ENCODE results near the gene PRKACA.

PRKACA gene

DNA sequence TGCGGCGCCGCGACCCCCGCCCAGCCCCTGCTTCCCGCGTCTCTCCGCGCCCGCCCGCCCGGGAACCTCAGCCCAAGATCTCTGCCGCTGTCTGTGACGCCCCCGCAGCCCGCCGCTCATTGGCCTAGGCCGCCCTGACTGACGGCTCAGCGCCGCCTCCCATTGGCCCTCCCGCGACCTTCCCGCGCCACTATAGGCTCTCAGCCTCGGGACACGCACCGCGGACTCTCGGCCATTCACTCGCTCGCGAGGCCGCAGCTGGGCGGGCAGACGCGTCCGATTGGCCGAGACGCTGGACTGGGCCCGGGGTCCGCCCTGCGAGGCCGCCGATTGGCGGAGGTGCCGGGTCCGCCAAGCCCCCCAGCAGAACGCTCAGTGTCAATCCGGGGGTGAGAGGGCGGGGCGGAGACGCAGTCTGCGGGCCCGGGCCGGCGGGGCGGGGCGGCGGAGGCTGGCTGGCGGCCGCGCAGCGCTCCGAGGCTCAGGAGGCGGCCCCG, at the start of gene PRKACA:
Gene PRKACA, minus strand, starts transcription at position 95 of the 497 bp plus-strand sequence. CDS start 215 bp downstream, outside the sequence.
- peak; percentile 94 to 98 for DNase-seq (ENCODE audit: low read depth in 2 of 2)

DNA sequence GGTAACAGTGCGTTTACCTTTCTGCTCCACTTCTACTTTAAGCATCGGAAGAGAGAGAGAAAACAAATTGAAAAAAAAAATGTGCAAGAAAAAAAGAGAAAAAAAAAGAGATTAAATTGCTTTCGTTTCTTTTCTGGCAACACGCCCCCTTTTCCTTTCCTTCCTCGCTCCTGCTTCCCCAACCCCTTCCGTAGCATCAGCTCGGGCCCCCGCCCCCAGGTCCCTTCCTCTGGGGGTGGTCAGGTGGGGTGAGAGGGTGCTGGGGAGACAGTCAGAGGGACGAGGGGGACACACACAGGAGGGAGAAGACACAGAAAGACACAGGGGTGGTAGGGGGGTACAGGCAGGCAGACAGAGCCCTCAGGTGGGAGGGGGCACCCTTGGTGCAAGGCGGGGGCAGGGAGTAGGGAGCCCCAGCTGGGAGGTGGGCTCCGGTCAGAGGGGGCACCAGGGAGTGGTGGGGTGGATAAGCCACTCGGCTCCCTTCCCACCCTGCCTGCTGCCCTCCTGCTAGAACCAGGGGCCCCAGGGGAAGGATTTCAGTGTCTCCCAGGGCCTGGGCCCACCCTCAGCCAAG, 49.5 kb upstream of the PRKACA start:
- no peak for DNase-seq (ENCODE audit: low read depth in 2 of 2)

DNA sequence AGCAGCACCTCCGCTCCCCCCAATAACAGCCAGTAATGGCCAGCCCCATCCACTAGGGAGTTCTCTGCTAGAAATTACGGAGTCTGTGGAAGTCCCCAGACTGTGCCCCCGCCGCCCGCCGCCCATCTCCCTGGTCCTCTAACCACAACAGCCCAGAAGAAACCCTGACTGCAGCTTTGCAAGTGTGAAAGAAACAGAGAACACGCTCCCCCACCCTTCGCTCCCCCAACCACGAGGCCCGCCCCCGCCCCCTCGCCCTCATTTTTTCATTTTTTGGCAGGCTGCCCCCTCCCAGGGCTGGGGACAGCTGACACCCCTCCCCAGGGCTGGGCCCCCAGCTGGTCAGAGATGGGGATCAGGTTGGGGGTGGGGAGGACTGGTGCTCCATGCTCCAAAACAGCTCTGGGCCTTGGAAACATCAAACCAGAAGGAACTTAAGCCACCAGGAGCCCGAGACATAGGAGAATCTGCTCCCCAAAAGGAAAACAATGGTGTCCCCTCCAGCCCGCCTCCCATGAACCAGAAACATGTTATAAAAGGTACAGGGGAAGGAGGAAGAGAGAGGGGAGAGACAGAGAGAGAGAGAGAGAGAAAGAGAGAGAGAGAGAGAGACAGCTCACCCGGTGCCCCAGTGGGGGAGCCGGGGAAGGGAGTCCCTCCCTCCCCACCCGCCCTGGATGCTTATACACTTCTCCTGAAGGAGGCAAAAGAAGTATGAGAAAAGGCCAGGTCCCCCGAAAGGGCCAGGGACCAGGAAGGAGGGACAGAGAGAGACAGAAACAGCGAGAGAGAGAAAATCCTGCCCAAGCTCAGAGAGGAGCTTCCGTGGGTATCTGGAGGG, 48.6 kb upstream of the PRKACA start:
- DNase-seq (ENCODE audit: low read depth in 2 of 2): no peak

DNA sequence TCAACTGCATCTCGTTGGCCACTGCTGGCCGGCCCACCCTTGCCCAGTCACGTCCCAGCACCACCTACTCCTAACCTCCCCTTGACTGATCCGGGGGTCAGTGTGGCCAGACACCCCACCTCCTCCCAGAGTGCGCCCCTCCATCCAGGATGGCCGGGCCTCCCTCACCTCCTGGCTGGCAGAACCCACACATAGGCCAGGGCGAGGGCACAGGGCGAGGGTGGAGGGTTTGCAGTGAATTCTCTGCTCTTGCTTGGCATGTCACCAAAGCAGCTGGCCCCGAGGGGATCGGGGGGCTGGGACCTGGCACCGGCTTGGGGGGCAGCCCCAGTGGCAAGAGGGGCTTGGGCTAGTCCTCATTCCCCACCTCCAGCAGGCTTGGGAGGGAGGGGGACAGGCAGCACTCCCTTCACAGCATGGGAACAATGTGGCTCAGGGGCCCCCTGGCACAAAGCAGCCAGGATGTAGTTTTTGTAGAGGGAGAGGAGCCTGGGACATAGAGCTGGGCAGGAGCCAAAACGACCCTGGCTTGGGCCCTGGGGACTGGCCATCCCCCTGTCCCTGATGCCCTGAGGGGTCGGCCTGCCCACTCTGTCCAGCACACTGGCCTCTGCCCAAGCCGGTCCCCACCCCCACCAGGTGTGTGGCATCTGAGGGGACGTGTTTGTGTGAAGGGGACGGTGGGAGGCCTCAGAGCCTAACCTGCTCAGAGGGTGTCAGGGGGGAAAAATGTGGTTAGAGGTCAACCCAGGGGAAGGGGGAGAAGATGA, 47.3 kb upstream of the PRKACA start:
- DNase-seq (ENCODE audit: low read depth in 2 of 2): no peak

DNA sequence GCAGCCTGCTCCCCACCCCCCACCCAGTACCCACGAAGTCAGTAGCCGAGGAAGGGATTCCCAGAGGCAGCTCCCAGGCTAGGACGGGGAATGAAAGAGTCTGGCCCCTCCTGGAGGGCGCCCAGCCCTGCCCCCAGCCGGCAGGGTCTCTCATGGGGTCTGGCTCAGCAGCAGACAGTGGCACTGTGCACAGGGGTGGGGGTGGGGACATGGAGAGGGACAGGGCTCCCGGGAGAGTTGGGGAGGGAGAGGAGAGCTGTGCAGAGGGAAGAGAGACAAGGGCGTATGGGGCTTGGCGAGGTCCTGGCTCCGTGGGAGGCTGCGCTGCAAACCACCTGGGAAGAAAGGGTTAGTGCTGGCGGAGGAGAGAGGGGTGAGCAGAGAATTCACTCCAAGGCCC, 46.5 kb upstream of the PRKACA start:
- DNase-seq (ENCODE audit: low read depth in 2 of 2): no peak

DNA sequence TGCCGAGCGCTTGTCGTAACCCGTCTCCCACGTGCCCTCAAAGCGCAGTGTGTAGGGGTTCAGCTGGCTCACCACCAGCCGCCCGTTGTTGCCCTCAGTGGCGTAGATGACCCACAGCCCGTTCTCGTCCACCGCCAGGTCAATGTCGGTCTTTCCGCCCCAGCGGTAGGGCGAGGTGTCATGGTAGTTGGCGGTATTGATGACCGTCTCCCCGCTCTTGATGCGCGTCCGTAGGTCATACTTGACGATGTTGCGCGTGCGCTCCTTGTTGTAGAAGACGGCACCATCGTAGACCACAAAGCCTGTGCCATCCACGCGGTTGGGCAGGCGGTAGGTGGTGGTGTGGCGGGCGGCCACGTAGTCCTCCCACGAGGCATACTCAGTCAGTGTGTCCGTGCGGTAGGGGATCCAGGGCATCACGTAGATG, 45.3 kb upstream of the PRKACA start:
- DNase-seq (ENCODE audit: low read depth in 2 of 2): no peak

DNA sequence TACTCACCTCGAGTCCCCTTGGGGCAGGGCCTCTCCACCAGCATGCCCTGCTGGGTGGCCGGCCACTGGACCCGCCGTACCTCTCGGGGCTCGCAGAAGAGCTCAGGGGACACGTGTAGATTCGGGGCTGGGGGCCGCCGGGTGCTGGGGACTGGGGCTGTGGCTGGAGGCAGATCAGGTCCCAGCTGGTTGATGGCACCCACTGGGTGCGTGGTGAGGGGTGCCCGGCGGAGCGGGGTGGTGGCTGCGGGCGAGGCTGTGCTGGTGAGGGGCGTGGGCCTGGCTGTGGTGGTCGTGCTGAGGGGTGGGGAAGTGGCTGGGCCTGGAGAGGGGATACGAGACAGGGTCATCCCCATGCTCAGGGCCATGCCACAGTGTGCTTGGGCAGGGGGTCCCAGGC, 43.7 kb upstream of the PRKACA start:
- DNase-seq (ENCODE audit: low read depth in 2 of 2): no peak

DNA sequence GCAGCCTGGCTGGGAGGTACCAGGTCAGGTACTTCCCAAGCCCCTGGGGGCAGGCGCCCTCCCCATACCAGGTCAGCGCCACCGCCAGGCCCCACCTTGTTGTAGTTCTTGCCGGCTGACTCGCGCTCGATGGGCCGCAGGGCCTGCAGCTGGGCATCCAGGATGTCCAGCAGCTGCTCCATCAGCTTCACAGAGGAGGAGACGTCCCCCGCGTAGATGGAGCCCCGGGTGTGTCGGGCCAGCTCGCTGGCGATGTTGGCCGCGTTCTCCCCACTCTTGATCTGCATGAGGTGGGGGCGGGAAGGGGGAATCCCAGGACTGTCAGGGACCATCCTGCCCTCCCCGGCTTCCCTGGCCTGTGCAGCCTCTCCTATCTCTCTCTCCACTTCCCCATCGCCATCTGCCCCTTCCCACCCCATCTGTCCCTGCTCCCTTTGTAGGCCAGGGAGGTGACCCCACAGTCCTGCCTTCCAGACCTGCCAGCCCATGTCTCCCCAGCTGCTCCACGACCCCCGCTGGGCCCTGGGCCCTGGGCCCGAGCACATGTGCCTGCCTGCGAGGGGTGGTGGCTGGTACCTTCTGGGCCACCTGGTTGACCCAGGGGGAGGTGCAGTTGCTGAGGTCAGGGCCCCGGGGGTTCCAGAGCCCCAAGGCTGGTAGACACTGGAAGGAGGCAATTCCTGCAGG, 42.6 kb upstream of the PRKACA start:
- no peak for DNase-seq (ENCODE audit: low read depth in 2 of 2)

DNA sequence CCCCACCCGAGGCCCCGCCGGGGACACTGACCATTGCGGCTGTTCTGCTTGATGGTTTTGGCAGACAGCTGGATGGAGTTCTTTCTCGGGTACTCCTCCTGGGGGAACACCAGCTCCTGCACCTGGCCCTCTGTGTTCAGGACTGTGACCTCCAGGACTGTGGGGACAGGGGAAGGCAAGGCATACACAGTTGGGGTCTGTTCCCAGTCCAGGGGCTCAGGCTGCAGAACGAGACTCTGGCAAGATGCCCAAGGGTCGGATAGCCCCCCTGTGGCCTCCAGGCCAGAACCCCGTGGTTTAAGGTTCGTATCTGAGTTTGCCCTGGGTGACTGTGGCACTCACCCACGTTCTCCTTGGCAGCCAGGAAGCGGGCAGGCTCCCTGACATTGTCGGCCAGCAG, 41.5 kb upstream of the PRKACA start:
- DNase-seq (ENCODE audit: low read depth in 2 of 2): no peak

DNA sequence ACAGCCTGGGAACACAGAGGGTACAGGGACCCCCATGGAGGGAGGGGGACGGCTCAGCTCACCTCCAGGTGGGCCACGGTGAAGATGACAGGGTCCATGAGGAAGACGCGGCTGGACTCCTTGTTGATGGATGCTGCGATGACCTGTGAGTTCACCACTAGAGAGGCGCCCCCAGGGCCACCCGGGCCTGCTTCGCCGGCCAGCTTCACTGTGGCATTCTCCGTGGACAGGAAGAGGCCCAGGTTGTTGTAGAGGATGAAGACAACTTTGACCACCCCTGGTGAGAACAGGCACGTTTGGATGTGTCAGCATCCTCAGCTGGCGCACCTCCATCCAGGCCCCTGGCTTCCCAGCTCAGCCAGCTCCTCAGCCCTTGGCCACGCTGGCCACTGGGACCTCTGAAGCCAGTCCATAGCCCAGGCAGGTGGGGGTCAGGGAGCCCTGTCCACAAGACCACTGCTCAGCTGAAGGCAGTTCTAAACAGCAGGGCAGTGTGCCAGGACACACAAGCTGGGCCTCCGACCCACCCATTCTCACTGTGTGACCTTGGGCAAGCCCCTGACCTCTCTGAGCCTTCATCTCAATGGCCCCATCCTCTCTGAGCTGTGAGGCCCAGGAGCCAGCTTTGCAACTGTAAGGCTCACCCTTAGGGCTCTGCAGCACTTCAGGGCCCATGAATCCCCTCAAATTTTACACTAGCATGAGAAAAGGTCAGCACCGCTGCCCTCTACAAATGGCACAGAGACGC, 40.9 kb upstream of the PRKACA start:
- no peak for DNase-seq (ENCODE audit: low read depth in 2 of 2)

DNA sequence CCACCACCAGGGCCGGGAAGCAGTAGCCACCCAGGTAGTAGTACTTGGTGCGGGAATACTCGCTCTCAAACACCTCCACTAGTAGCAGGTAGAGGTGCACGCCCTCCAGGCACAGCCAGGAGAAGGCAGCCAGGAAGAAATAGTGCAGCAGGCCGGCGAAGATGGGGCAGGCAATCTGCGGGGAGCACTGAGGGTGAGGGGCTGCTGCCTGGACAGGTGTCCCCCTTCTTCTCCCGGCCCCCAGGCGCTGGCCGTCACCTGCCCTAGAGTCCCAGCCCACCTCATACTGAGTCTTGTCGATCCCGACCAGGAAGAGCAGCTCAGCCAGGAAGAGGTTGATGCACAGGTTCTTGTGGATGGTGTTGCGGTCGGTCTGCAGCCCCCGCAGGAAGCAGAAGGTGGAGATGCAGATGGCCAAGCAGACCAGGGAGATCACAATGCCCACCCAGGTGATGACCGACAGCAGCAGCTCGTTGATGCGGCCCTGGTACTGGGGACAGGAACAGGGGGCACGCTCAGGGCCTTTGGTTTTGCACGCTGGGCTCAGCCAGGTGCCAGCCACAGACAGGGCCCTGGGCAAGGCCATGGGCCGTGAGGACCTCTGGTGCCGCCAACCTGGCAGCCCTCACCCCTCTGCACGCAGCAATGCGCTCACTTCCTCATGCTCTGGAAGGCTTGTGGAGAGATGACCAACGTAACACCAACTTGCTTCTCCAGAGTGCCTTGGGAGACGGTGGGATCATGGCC, 39.6 kb upstream of the PRKACA start:
- no peak for DNase-seq (ENCODE audit: low read depth in 2 of 2)

DNA sequence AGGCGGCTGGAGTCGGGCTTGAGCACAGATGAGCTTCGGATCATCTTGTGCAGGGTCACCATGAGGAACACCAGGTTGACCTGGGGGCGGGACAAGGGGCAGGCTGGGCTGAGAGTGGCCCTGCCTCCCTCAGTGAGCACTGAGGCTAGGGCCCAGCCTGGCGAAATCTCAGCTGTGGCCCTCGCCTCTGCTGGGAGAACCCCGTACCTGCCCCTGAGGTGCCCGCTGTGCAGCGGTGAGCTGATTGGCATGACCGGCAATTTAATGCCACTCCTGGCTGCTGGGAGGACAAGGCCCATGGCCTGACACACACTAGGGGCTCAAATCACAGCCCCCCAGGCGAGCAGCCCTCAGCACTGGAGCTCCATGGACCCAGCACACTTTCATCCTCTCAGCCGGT, 38.6 kb upstream of the PRKACA start:
- DNase-seq (ENCODE audit: low read depth in 2 of 2): no peak

DNA sequence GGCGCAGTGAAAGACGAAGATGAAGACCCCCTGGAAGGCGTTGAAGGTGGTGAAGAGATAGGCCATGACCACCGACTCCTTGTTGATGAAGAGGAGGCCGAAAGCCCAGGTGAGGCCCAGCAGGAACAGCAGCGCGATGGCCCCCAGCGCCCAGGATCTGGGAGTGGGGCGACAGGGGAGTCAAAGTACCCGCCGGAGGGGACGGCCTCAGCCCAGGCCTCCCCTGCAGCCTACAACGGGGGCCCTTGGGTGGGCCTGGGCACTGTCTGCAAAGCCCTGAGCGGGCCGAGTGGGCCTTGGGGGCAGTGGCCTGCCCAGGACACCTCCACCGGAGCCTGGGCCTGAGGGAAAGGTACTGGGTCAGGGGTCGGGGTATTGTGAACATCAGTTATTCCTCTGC, 37.8 kb upstream of the PRKACA start:
- no peak for DNase-seq (ENCODE audit: low read depth in 2 of 2)

DNA sequence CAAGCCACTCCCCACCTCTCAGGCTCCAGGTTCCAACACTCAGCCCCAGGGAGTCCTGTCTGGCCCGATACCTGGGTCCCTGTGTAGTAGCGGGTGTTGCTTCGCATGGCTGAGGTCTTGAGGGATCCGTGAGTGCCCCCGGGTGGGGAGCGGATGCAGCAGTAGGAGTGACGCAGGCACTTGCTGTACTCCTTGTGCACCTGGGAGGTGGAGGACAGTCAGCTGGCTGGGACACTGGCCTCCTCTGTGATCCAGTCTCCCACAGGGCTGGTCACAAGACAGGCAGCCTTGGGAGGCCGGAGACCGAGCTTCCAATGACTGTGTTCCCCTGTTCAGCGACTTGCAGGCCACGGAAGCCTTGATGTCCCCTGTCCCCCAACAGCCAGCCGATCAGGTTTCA, 35.2 kb upstream of the PRKACA start:
- no peak for DNase-seq (ENCODE audit: low read depth in 2 of 2)

DNA sequence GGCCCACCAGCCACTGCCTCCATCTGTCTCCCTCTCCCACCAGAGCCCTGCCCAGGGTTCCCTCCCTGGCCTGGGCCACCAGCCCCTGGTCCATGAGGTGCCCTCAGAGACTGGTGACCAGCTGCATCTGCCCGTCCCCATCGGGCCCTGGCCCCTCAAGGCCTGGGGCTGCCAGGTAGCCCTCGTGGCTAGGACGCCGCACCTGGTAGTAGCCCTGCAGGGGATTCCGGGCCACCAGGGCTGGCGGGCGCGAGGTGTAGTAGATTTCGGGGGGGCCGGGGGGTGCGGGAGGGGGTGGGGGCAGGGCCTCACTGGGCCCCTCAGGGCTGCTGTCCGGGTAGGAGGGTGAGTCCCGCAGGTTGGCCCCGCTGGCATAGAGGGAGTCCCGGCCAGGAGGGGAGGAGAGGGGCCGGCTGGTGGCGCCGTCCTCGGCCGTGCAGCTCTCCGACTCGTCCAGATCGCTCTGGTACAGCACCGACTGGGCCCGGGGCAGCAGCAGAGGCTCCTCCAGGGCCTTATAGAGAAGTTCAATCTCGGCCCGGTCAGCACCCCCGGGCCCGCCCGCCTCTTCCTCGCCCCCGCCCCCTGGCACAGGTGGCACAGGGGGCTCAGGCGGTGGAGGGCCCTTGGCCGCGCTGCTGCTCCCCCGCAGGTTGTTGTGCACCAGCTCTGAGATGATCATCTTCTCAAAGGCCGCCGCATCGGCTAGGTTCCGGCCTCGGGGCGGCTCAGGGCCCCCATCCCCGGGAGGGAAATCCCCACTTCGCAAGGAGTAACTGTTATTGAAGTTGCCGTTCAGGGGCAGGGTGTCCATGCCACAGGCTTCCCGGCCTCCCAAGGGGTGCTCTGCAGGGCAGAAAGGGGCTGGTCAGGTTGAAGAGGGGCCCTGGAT, 33.5 kb upstream of the PRKACA start:
- DNase-seq (ENCODE audit: low read depth in 2 of 2): no peak

DNA sequence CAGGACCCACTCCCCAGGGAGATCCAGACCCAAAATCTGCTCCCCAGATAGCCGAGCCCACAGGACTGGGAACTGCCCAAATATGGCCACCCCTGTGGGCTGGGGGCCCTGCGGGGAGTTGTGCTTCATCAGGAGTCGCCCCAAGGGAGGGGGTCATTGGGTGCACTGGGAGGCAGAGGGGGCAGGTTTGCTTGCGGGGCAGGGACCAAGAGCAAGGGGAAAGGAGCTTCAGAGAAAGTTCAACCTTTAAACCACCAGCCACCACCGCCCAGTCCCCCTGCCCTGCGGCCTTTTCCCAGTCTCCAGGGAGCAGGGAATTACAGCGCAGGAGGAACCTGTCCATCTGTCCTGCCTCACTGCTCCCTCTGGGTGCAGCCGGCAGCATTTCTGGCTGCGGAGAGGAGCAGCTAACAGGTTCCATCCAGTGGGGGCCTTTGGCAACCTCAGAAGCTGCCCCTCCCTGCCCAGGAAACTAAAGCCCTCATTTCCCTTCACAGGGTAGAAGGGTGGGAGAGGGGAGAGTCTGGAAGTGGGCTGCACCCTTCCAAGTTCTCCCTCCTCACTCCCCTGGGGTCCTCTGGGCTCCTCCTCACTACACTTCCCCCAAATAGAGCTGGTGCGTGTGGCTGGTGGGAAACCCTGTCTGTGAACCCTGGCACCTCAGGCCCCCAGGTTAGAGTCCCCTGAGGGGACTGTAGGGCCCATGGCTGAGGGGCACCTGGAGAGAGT, 32.6 kb upstream of the PRKACA start:
- no peak for DNase-seq (ENCODE audit: low read depth in 2 of 2)

DNA sequence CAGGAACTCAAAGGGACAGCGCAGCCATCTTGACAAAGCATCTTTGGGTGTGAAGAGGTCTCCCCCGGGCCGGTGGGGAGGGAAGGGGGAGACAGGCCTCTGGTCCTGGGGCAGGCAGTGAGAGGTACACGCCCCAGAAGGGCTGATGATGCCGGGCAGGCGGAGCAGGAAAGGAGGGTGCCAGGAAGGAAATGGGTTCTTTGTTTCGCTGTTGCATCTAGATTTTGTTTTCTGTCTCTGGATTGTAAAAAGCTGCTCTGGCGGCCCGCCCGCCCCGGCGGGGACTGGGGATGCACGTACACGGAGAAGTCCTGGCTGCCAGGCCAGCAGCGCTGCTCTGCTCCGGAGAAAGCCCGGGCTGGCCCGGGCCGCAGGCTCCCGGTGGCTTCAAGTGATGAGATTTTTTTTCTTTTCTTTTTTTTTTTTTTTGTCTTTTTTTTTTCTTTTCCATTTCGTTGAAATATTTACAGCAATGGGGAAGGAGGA, 32.0 kb upstream of the PRKACA start:
- peak in 1 of 2 donors; percentile 9 for DNase-seq (ENCODE audit: low read depth in 2 of 2)

DNA sequence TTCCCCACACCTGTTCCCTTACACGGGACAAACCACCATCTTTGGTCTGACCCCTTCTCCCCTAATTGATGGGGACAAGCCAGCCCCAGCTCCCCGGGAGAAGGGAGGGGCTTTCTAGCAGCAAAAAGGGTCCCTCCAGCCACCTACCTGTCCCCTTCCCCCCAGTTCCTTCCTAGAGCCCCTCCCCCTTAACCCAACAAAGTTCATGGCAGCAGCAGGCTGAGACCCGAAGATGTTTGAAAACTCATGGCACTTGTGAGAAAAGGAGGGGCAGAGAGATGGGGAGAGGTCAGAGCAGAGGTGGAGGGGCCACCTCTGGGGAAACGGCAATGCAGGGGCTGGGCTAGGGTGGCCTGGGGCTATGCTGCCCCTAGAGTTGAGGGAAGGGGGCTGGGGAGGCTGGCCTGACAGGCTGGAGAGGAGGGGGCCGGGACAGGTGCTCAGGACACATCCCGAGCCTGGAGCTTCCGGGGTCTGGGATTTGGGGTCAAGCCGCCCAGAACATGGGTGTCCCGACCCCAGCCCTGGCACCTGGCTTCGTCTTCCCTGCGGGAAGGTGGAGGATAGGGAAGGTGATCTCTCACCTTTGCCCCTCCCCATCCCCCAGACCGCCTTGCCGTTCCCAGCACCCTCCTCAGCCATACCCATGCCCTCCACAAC, 31.3 kb upstream of the PRKACA start:
- DNase-seq (ENCODE audit: low read depth in 2 of 2): no peak
